NCI-H1436 (cell line): ENCODE data around the gene PITRM1.
"Not testable (repeated sequence)": the region's sequence is repeated elsewhere in the genome, so short reads cannot be mapped to it uniquely, and the experiment has no call there.

ENCODE experiments used
- DNase-seq: peaks from one replicate; lab custom pipeline; 2025; lab: John Stamatoyannopoulos, UW

The PITRM1 gene

GRCh38 chr10:3122034-3122433, 50.5 kb downstream of the PITRM1 start:
- no peak for DNase-seq

GRCh38 chr10:3119796-3120459, 52.7 kb downstream of the PITRM1 start:
- no peak for DNase-seq

- DNase-seq, result no peak
These were observed 53.9 kb downstream of the PITRM1 start for GRCh38 chr10:3118641-3119091.

- no peak for DNase-seq
These were observed 55.1 kb downstream of the PITRM1 start for GRCh38 chr10:3117486-3117885.

- no peak for DNase-seq
These were observed 56.0 kb downstream of the PITRM1 start for GRCh38 chr10:3116508-3117100.

GRCh38 chr10:3115685-3116084, 56.9 kb downstream of the PITRM1 start:
- no peak for DNase-seq

- no peak for DNase-seq
These were observed 59.2 kb downstream of the PITRM1 start for GRCh38 chr10:3113343-3113720.

- no peak for DNase-seq
These were observed 60.9 kb downstream of the PITRM1 start for GRCh38 chr10:3111621-3112163.

GRCh38 chr10:3110782-3111620, 61.6 kb downstream of the PITRM1 start:
- DNase-seq, result no peak

GRCh38 chr10:3109633-3110032, 62.9 kb downstream of the PITRM1 start:
- DNase-seq, result no peak

GRCh38 chr10:3109196-3109595, 63.4 kb downstream of the PITRM1 start:
- no peak for DNase-seq

- no peak for DNase-seq
These were observed 63.9 kb downstream of the PITRM1 start for GRCh38 chr10:3108575-3109105.

- no peak for DNase-seq
These were observed 64.5 kb downstream of the PITRM1 start for GRCh38 chr10:3108033-3108432.

- DNase-seq, result no peak
These were observed 65.1 kb downstream of the PITRM1 start for GRCh38 chr10:3107426-3107961.

GRCh38 chr10:3106928-3107425, 65.6 kb downstream of the PITRM1 start:
- no peak for DNase-seq

GRCh38 chr10:3106328-3106727, 66.3 kb downstream of the PITRM1 start:
- not testable (repeated sequence) for DNase-seq

GRCh38 chr10:3105905-3106304, 66.7 kb downstream of the PITRM1 start:
- no peak for DNase-seq

- no peak for DNase-seq
These were observed 67.4 kb downstream of the PITRM1 start for GRCh38 chr10:3105166-3105565.

- DNase-seq, result no peak
These were observed 68.2 kb downstream of the PITRM1 start for GRCh38 chr10:3104251-3104918.

- no peak for DNase-seq
These were observed 68.9 kb downstream of the PITRM1 start for GRCh38 chr10:3103646-3104045.

- peak; percentile 59 for DNase-seq
These were observed 69.7 kb downstream of the PITRM1 start for GRCh38 chr10:3102720-3103427.
